Colonic mucosa (tissue), 4 donors: ENCODE measurements around the gene PDHX. TPM values are rescaled to one million over a fixed set of nuclear protein-coding genes. Genes with fewer than 3 reads are reported as not detected.

Source experiments
- DNase-seq: peaks from one replicate; pipeline ENCODE4 v3.0.0-alpha.2; 2020
- H3K27ac ChIP-seq: fragments of 200-600 bp; one replicate; pipeline ENCODE4 v1.8.0; 2021
- H3K27me3 ChIP-seq: fragments of 200-600 bp; one replicate; pipeline ENCODE4 v1.8.0; 2021
- H3K36me3 ChIP-seq: fragments of 200-600 bp; one replicate; pipeline ENCODE4 v1.8.0; 2021
- H3K4me1 ChIP-seq: fragments of 200-600 bp; one replicate; pipeline ENCODE4 v1.8.0; 2021; ENCODE audit warnings: mild to moderate bottlenecking
- H3K4me3 ChIP-seq: fragments of 200-600 bp; one replicate; pipeline ENCODE4 v1.8.0; 2021
- H3K9ac ChIP-seq, 2 donors: one replicate each; pipeline ENCODE4 v1.7.0; 2013; ENCODE audit warnings: control low read depth in 2 of 2, low read depth in 2 of 2, low read length in 2 of 2
- H3K9me3 ChIP-seq: fragments of 200-600 bp; one replicate; pipeline ENCODE4 v1.8.0; 2021
- CTCF ChIP-seq: fragments of 200-600 bp; IDR thresholded peaks from one replicate; pipeline ENCODE4 v1.8.0; 2022; ENCODE audit warnings: antibody characterized with exemption, mild to moderate bottlenecking
- intact Hi-C: fragments of 100-400 bp; cut with DNase I; formaldehyde crosslinking; loops from one replicate; pipeline ENCODE4 v1.14.1; 2022
- total RNA-seq, 2 donors: library from RNA; stranded (reverse); fragmentation: NEBNext Ultra II Directional in 1 of 2; extraction: Animal tissue kit (Norgen Biotek cat#: 25700) in 1 of 2; gene quantifications; one replicate each; pipeline ENCODE4 v1.2.1, GENCODE V29; 2021
- donor health status: healthy.
- donor health status: DM: no; HTN: no; CAD: no.
- donor health status: DM: no; HTN: no; CAD: no.

The PDHX gene
- total RNA-seq, 2 donors from 2014 or later = 55.2 to 57.2 TPM

- no peaks in the 10 kb centered on the region for H3K9me3 ChIP-seq
- intact Hi-C loops = no loop called here
- H3K4me3 ChIP-seq = no peak overlapping the region
- TF ChIP-seq CTCF = no peak
- no peaks in the 10 kb centered on the region for H3K36me3 ChIP-seq
- H3K9ac ChIP-seq = no peak overlapping the region
- H3K4me1 ChIP-seq = no peaks in the 10 kb centered on the region
- H3K27me3 ChIP-seq = no peaks in the 10 kb centered on the region
- H3K27ac ChIP-seq = no peak overlapping the region
- DNase-seq = no peak
Measured at GRCh38 chr11:34968862-34969261, 52.4 kb downstream of the PDHX start.

GRCh38 chr11:34970033-34970432 lies 53.6 kb downstream of the PDHX start:
- Histone ChIP-seq H3K27ac (no peak overlapping the region), H3K4me3 (no peak overlapping the region), H3K9me3 (no peaks in the 10 kb centered on the region), H3K27me3 (no peaks in the 10 kb centered on the region), H3K9ac (no peak overlapping the region), H3K4me1 (no peaks in the 10 kb centered on the region), H3K36me3 (no peaks in the 10 kb centered on the region)
- no peak for DNase-seq
- intact Hi-C loops = no loop called here
- no peak for TF ChIP-seq CTCF

- Histone ChIP-seq H3K27ac (no peak overlapping the region), H3K9me3 (no peaks in the 10 kb centered on the region), H3K9ac (no peak overlapping the region), H3K4me3 (no peak overlapping the region), H3K27me3 (no peaks in the 10 kb centered on the region), H3K36me3 (no peaks in the 10 kb centered on the region), H3K4me1 (no peaks in the 10 kb centered on the region)
- no peak for DNase-seq
- no peak for TF ChIP-seq CTCF
- intact Hi-C loops = no loop called here
Measured at GRCh38 chr11:34970480-34970879, 54.1 kb downstream of the PDHX start.

- intact Hi-C loops = no loop called here
- no peak overlapping the region for H3K9ac ChIP-seq
- H3K36me3 ChIP-seq = no peaks in the 10 kb centered on the region
- TF ChIP-seq CTCF = no peak
- H3K9me3 ChIP-seq = no peaks in the 10 kb centered on the region
- H3K27ac ChIP-seq = no peak overlapping the region
- DNase-seq = no peak
- H3K4me1 ChIP-seq = no peaks in the 10 kb centered on the region
- H3K27me3 ChIP-seq = no peaks in the 10 kb centered on the region
- H3K4me3 ChIP-seq = no peak overlapping the region
Measured at GRCh38 chr11:34971928-34972327, 55.5 kb downstream of the PDHX start.

- Histone ChIP-seq H3K27ac (no peak overlapping the region), H3K9ac (no peak overlapping the region), H3K9me3 (no peaks in the 10 kb centered on the region), H3K4me3 (no peak overlapping the region), H3K36me3 (no peaks in the 10 kb centered on the region), H3K4me1 (no peaks in the 10 kb centered on the region), H3K27me3 (no peaks in the 10 kb centered on the region)
- intact Hi-C loops = no loop called here
- DNase-seq = no peak
- TF ChIP-seq CTCF = no peak
Measured at GRCh38 chr11:34972366-34972765, 55.9 kb downstream of the PDHX start.

- Histone ChIP-seq H3K27me3 (no peaks in the 10 kb centered on the region), H3K27ac (no peak overlapping the region), H3K9me3 (no peaks in the 10 kb centered on the region), H3K4me1 (no peaks in the 10 kb centered on the region), H3K4me3 (no peak overlapping the region), H3K36me3 (no peaks in the 10 kb centered on the region), H3K9ac (no peak overlapping the region)
- no peak for TF ChIP-seq CTCF
- no peak for DNase-seq
- intact Hi-C loops = no loop called here
Measured at GRCh38 chr11:34972892-34973291, 56.5 kb downstream of the PDHX start.
